ENCODE data around the gene CCL15. TPM values are rescaled to one million over a fixed set of nuclear protein-coding genes. Genes with fewer than 3 reads are reported as not detected.

The CCL15 gene
- total RNA-seq, 1 experiment from 2014 or later, result not detected

- ChIA-PET POLR2A (no interaction called here), CTCF (interaction anchor here (1.0 kb wide), 1 partner anchor 82 kb away, joined by 3 read pairs; no protein-coding TSS in a partner anchor)
- Mint-ChIP-seq H3K4me3 (no peak overlapping the region), H3K9me3 (peaks cover 9% of the 10 kb centered on the region), H3K36me3 (no peaks in the 10 kb centered on the region), H3K4me1 (no peaks in the 10 kb centered on the region), H3K27me3 (ENCODE audit: low read depth) (no peaks in the 10 kb centered on the region), H3K27ac (no peak overlapping the region)
- DNase-seq (ENCODE audit: low spot score) (no peak), ATAC-seq (no peak)
- TF ChIP-seq TEAD4 (CRISPR knock-in tag; IDR thresholded peaks at IDR 0.05) (no peak), AFF4 (CRISPR knock-in tag; IDR thresholded peaks at IDR 0.05; ENCODE audit: borderline replicate concordance) (no peak), E2F4 (CRISPR knock-in tag; IDR thresholded peaks at IDR 0.05; ENCODE audit: borderline replicate concordance, low read depth) (no peak), ZNF281 (CRISPR knock-in tag; IDR thresholded peaks at IDR 0.05) (no peak), ZNF416 (CRISPR knock-in tag; IDR thresholded peaks at IDR 0.05) (no peak), ZNF423 (CRISPR knock-in tag; IDR thresholded peaks at IDR 0.05) (no peak), RELA (CRISPR knock-in tag; IDR thresholded peaks at IDR 0.05; ENCODE audit: borderline replicate concordance) (no peak), ETV6 (CRISPR knock-in tag; IDR thresholded peaks at IDR 0.05) (no peak), USF1 (CRISPR knock-in tag; IDR thresholded peaks at IDR 0.05) (no peak), MAX (CRISPR knock-in tag; IDR thresholded peaks at IDR 0.05) (no peak), ZNF512 (CRISPR knock-in tag; IDR thresholded peaks at IDR 0.05; ENCODE audit: borderline replicate concordance) (no peak), NFYB (CRISPR knock-in tag; conservative IDR thresholded peaks at IDR 0.05; ENCODE audit: low read depth) (no peak), GRHL2 (CRISPR knock-in tag; IDR thresholded peaks at IDR 0.05; ENCODE audit: insufficient replicate concordance, severe bottlenecking) (no peak), USF2 (CRISPR knock-in tag; IDR thresholded peaks at IDR 0.05) (no peak), ATF1 (CRISPR knock-in tag; IDR thresholded peaks at IDR 0.05) (no peak), EMX1 (CRISPR knock-in tag; IDR thresholded peaks at IDR 0.05) (no peak), PRDM15 (CRISPR knock-in tag; IDR thresholded peaks at IDR 0.05) (no peak), ZNF232 (CRISPR knock-in tag; IDR thresholded peaks at IDR 0.05) (no peak), ZNF317 (CRISPR knock-in tag; IDR thresholded peaks at IDR 0.05; ENCODE audit: borderline replicate concordance, low read depth) (no peak), ZNF219 (CRISPR knock-in tag; IDR thresholded peaks at IDR 0.05; ENCODE audit: borderline replicate concordance) (no peak)
These were observed 10.3 kb downstream of the CCL15 start for GRCh38 chr17:35991075-35991474.

Data from WTC11 (cell line).